ENCODE results near the gene NTN1. TPM values are rescaled to one million over a fixed set of nuclear protein-coding genes. Genes with fewer than 3 reads are reported as not detected.

The NTN1 gene
- total and polyA plus RNA-seq, 2 experiments from 2014 or later: 0.42 to 2.1 TPM

GRCh38 chr17:9237053-9237410, 215.7 kb downstream of the NTN1 start:
- H3K4me1 ChIP-seq (ENCODE audit: insufficient read depth): peaks cover 25% of the 10 kb centered on the region
- H3K4me3 ChIP-seq: no peak overlapping the region
- no peak for DNase-seq (ENCODE audit: low spot score)
- 96% methylated on average over 3 of the region's 3 CpGs for WGBS (ENCODE audit: low lambda C conversion rate, missing lambda C conversion rate)
- no peak overlapping the region for H3K4me2 ChIP-seq
- H3K27me3 ChIP-seq: no peaks in the 10 kb centered on the region
- H2AFZ ChIP-seq: no peak overlapping the region
- no peaks in the 10 kb centered on the region for H3K9me3 ChIP-seq (ENCODE audit: low read depth)
- H4K20me1 ChIP-seq (ENCODE audit: insufficient read depth, poor library complexity, severe bottlenecking): no peaks in the 10 kb centered on the region
- H3K27ac ChIP-seq: no peak overlapping the region
- TF ChIP-seq EZH2phosphoT487 (IDR thresholded peaks at IDR 0.05; ENCODE audit: low read depth, severe bottlenecking, unreplicated experiment): no peak
- TF ChIP-seq, protein P1, sequence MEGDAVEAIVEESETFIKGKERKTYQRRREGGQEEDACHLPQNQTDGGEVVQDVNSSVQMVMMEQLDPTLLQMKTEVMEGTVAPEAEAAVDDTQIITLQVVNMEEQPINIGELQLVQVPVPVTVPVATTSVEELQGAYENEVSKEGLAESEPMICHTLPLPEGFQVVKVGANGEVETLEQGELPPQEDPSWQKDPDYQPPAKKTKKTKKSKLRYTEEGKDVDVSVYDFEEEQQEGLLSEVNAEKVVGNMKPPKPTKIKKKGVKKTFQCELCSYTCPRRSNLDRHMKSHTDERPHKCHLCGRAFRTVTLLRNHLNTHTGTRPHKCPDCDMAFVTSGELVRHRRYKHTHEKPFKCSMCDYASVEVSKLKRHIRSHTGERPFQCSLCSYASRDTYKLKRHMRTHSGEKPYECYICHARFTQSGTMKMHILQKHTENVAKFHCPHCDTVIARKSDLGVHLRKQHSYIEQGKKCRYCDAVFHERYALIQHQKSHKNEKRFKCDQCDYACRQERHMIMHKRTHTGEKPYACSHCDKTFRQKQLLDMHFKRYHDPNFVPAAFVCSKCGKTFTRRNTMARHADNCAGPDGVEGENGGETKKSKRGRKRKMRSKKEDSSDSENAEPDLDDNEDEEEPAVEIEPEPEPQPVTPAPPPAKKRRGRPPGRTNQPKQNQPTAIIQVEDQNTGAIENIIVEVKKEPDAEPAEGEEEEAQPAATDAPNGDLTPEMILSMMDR (IDR thresholded peaks at IDR 0.05; ENCODE audit: poor library complexity): no peak
- no peak for TF ChIP-seq EZH2 (IDR thresholded peaks at IDR 0.05; ENCODE audit: borderline replicate concordance)
- H3K79me2 ChIP-seq: no peaks in the 10 kb centered on the region
- no peaks in the 10 kb centered on the region for H3K36me3 ChIP-seq (replicated peaks; ENCODE audit: insufficient read depth, low read depth)
- no peaks in the 10 kb centered on the region for H3K9me2 ChIP-seq (replicated peaks; ENCODE audit: insufficient read depth)

DNA sequence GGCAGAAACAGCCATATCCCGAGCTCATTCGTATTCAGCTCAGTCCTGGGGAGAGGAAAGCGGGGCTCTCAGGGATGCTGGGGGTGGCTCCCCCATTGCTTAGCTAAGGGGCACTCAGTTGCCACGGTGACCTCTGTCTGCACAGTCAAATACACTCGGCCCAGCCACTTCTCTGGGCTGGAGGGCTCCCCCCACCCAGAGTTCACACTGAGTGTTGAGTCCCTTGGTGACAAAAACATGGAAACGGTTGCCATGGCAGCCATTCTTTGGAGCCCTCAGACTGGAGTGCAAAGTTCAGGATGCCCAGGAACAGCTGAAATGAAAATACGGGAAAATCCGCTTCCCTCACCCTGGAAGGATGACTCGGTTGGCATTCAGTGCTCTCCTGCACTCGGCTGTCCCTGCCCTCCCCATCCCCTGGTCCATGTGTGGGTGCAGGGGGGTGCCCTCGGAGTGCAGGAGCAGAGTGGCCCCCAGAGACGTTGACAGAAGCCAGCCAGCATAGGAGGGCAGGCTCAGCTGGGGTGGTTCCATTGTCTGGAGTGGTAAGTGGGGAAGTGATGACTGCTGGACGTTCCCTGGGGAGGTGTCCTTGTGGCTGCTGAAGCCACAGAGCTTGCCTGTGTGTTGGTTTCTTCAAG, 216.5 kb downstream of the NTN1 start:
- no peak for TF ChIP-seq EZH2phosphoT487 (IDR thresholded peaks at IDR 0.05; ENCODE audit: low read depth, severe bottlenecking, unreplicated experiment)
- TF ChIP-seq, protein P1 (IDR thresholded peaks at IDR 0.05; ENCODE audit: poor library complexity): no peak
- Histone ChIP-seq H3K9me2 (replicated peaks; ENCODE audit: insufficient read depth) (no peaks in the 10 kb centered on the region), H3K27me3 (no peaks in the 10 kb centered on the region), H3K27ac (no peak overlapping the region), H4K20me1 (ENCODE audit: insufficient read depth, poor library complexity, severe bottlenecking) (no peaks in the 10 kb centered on the region), H2AFZ (no peak overlapping the region), H3K4me1 (ENCODE audit: insufficient read depth) (peaks cover 25% of the 10 kb centered on the region), H3K36me3 (replicated peaks; ENCODE audit: insufficient read depth, low read depth) (no peaks in the 10 kb centered on the region), H3K79me2 (no peaks in the 10 kb centered on the region), H3K4me3 (no peak overlapping the region), H3K9me3 (ENCODE audit: low read depth) (no peaks in the 10 kb centered on the region), H3K4me2 (no peak overlapping the region)
- 72% methylated on average over 13 of the region's 13 CpGs for WGBS (ENCODE audit: low lambda C conversion rate, missing lambda C conversion rate)
- peak; percentile 67 for DNase-seq (ENCODE audit: low spot score)

DNA sequence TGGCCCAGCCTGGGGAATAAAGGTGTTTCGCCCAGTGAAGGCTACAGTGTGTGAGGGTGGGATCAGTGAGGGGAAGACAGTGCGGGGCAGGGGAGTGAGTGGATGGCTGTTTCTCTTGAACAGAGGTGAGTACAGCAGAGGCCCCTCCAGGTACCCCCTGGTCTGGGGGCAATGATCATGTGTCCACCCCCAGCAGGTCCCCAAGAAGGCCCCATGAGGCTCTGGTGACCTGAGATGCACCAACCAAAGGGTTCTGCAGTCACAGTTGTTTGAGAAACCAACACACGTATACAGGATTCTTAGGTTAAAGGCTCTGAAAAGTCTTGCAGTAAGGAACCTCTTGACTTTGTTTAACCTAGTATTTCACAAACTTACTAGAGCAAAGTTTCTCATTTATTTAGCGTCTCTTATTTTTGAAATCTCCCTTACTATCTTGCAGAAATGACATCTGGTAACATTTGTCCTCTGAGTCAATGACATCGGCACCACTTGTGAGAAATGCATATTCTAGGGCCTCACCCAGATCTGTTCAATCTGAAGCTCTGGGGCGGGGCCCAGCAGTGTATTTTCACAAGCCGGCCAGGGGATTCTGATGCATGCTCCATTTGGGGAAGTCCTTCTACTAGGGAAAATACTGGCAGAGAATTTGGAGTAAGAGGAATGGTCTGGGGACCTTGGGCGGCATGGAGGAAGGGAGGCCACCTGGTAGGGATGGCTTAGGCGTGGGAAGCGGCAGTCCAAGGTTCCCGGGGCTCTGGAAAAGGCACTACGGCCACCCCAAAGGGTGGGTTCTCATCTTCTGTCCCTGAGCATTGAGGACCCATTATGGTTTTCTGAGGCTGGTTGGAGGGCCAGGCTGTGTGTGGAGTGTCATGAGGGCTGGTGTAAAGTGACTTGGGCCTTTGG, 217.3 kb downstream of the NTN1 start:
- H3K79me2 ChIP-seq: no peaks in the 10 kb centered on the region
- H3K36me3 ChIP-seq (replicated peaks; ENCODE audit: insufficient read depth, low read depth): no peaks in the 10 kb centered on the region
- no peak overlapping the region for H2AFZ ChIP-seq
- DNase-seq (ENCODE audit: low spot score): no peak
- TF ChIP-seq EZH2 (IDR thresholded peaks at IDR 0.05; ENCODE audit: borderline replicate concordance): no peak
- no peak for TF ChIP-seq EZH2phosphoT487 (IDR thresholded peaks at IDR 0.05; ENCODE audit: low read depth, severe bottlenecking, unreplicated experiment)
- TF ChIP-seq, protein P1 (IDR thresholded peaks at IDR 0.05; ENCODE audit: poor library complexity): no peak
- peak overlapping the region; percentile 86 for H3K4me2 ChIP-seq
- WGBS (ENCODE audit: low lambda C conversion rate, missing lambda C conversion rate): 94% methylated on average over 12 of the region's 12 CpGs
- peaks cover 22% of the 10 kb centered on the region for H3K4me1 ChIP-seq (ENCODE audit: insufficient read depth)
- H3K9me3 ChIP-seq (ENCODE audit: low read depth): no peaks in the 10 kb centered on the region
- no peaks in the 10 kb centered on the region for H3K9me2 ChIP-seq (replicated peaks; ENCODE audit: insufficient read depth)
- H4K20me1 ChIP-seq (ENCODE audit: insufficient read depth, poor library complexity, severe bottlenecking): no peaks in the 10 kb centered on the region
- no peak overlapping the region for H3K27ac ChIP-seq
- H3K27me3 ChIP-seq: no peaks in the 10 kb centered on the region
- no peak overlapping the region for H3K4me3 ChIP-seq

Measured in hepatocyte (in vitro differentiated cells).